ENCODE data around the gene PEF1. TPM values are rescaled to one million over a fixed set of nuclear protein-coding genes. Genes with fewer than 3 reads are reported as not detected.

The PEF1 gene
- total and polyA plus RNA-seq, 2 donors (not counting 1 experiment from before 2014, with no cell fraction given) = 36.7 to 49.4 TPM

GRCh38 chr1:31678681-31679080 lies 34.0 kb upstream of the PEF1 start:
- no peak for DNase-seq
- Histone ChIP-seq H3K9me3 (ENCODE audit: control extremely low read depth in 1 of 3, control insufficient read depth in 2 of 3, insufficient read depth in 1 of 3, low read length in 2 of 3) (no peaks in the 10 kb centered on the region), H4K20me1 (ENCODE audit: control insufficient read depth, insufficient read depth, low read length, poor library complexity, severe bottlenecking) (no peaks in the 10 kb centered on the region), H3K79me2 (ENCODE audit: control insufficient read depth, insufficient read depth, low read length) (no peaks in the 10 kb centered on the region), H3K4me2 (replicated peaks; ENCODE audit: low read depth, low read length, poor library complexity, severe bottlenecking) (no peak overlapping the region), H3K4me1 (ENCODE audit: control insufficient read depth in 2 of 2, insufficient read depth in 2 of 2, low read length in 2 of 2) (no peaks in the 10 kb centered on the region), H2AFZ (ENCODE audit: insufficient read depth, low read depth, low read length, poor library complexity, severe bottlenecking) (no peak overlapping the region), H3K9ac (ENCODE audit: low read length) (no peak overlapping the region), H3K4me3 (ENCODE audit: control extremely low read depth in 1 of 5, extremely low read depth in 1 of 5, insufficient read depth in 1 of 5, low read depth in 2 of 5, low read length in 4 of 5) (no peak overlapping the region), H3K27me3 (replicated peaks in 1 of 4; ENCODE audit: control extremely low read depth in 1 of 4, control insufficient read depth in 3 of 4, insufficient read depth in 4 of 4, low read length in 3 of 4) (peaks cover 0 to 9% (median 0%) of the 10 kb centered on the region in 4 experiments), H3K27ac (ENCODE audit: low read length in 2 of 2) (no peak overlapping the region), H3K36me3 (replicated peaks in 1 of 2; ENCODE audit: control extremely low read depth in 1 of 2, control insufficient read depth in 1 of 2, extremely low read depth in 1 of 2, insufficient read depth in 2 of 2, low read length in 1 of 2) (no peaks in the 10 kb centered on the region)
- H3K9me3 Mint-ChIP-seq (ENCODE audit: insufficient read depth) = no peaks in the 10 kb centered on the region
- ChIA-PET POLR2A (no interaction called here), CTCF (interaction anchor here (0.8 to 1.8 kb wide), 3 partner anchors 14 to 111 kb away, joined by 3 to 5 read pairs (median 3); no protein-coding TSS in a partner anchor)
- 93% methylated on average over 4 of the region's 4 CpGs for WGBS (ENCODE audit: insufficient coverage)
- intact Hi-C loops (cut with micrococcal nuclease) = no loop called here
- H3K27ac Mint-ChIP-seq = no peak overlapping the region
- TF ChIP-seq CTCF (IDR thresholded peaks at IDR 0.05) (no peak), EZH2 (IDR thresholded peaks at IDR 0.05; ENCODE audit: borderline replicate concordance, insufficient read depth, low read depth, low read length, poor library complexity, severe bottlenecking) (no peak)
- ATAC-seq (ENCODE audit: low read depth) = no peak
- H3K27me3 Mint-ChIP-seq = peaks cover 24% of the 10 kb centered on the region
- no peak overlapping the region for H3K4me3 Mint-ChIP-seq
- H3K4me1 Mint-ChIP-seq = no peaks in the 10 kb centered on the region

- no peak overlapping the region for H3K4me3 ChIP-seq (ENCODE audit: control extremely low read depth in 1 of 5, extremely low read depth in 1 of 5, insufficient read depth in 1 of 5, low read depth in 2 of 5, low read length in 4 of 5)
- Mint-ChIP-seq H3K9me3 (ENCODE audit: insufficient read depth) (no peaks in the 10 kb centered on the region), H3K4me3 (no peak overlapping the region), H3K27ac (no peak overlapping the region), H3K4me1 (no peaks in the 10 kb centered on the region), H3K27me3 (peaks cover 24% of the 10 kb centered on the region)
- H3K4me2 ChIP-seq (replicated peaks; ENCODE audit: low read depth, low read length, poor library complexity, severe bottlenecking) = no peak overlapping the region
- DNase-seq (no peak), ATAC-seq (ENCODE audit: low read depth) (no peak)
- no peaks in the 10 kb centered on the region for H3K4me1 ChIP-seq (ENCODE audit: control insufficient read depth in 2 of 2, insufficient read depth in 2 of 2, low read length in 2 of 2)
- no peak for TF ChIP-seq CTCF (IDR thresholded peaks at IDR 0.05)
- no peak for TF ChIP-seq EZH2 (IDR thresholded peaks at IDR 0.05; ENCODE audit: borderline replicate concordance, insufficient read depth, low read depth, low read length, poor library complexity, severe bottlenecking)
- 73% methylated on average over 3 of the region's 6 CpGs for WGBS (ENCODE audit: insufficient coverage)
- H3K79me2 ChIP-seq (ENCODE audit: control insufficient read depth, insufficient read depth, low read length) = no peaks in the 10 kb centered on the region
- intact Hi-C loops (cut with micrococcal nuclease) = no loop called here
- no peaks in the 10 kb centered on the region for H4K20me1 ChIP-seq (ENCODE audit: control insufficient read depth, insufficient read depth, low read length, poor library complexity, severe bottlenecking)
- ChIA-PET CTCF (interaction anchor here (1.8 kb wide), 1 partner anchor 15 kb away, joined by 5 read pairs; no protein-coding TSS in a partner anchor), POLR2A (no interaction called here)
- H3K36me3 ChIP-seq (replicated peaks in 1 of 2; ENCODE audit: control extremely low read depth in 1 of 2, control insufficient read depth in 1 of 2, extremely low read depth in 1 of 2, insufficient read depth in 2 of 2, low read length in 1 of 2) = no peaks in the 10 kb centered on the region
- no peak overlapping the region for H3K9ac ChIP-seq (ENCODE audit: low read length)
- H3K27me3 ChIP-seq (replicated peaks in 1 of 4; ENCODE audit: control extremely low read depth in 1 of 4, control insufficient read depth in 3 of 4, insufficient read depth in 4 of 4, low read length in 3 of 4) = peaks cover 0 to 8% (median 0%) of the 10 kb centered on the region in 4 experiments
- no peak overlapping the region for H3K27ac ChIP-seq (ENCODE audit: low read length in 2 of 2)
- no peak overlapping the region for H2AFZ ChIP-seq (ENCODE audit: insufficient read depth, low read depth, low read length, poor library complexity, severe bottlenecking)
- H3K9me3 ChIP-seq (ENCODE audit: control extremely low read depth in 1 of 3, control insufficient read depth in 2 of 3, insufficient read depth in 1 of 3, low read length in 2 of 3) = no peaks in the 10 kb centered on the region
Measured at GRCh38 chr1:31677949-31678348, 33.3 kb upstream of the PEF1 start.
